HG03139 (cell line): ENCODE measurements around the gene ZFP36.
"Not testable (repeated sequence)": the region's sequence is repeated elsewhere in the genome, so short reads cannot be mapped to it uniquely, and the experiment has no call there.

Source experiments
- ATAC-seq: cut with Tn5 transposase; IDR thresholded peaks from one replicate; pipeline ENCODE4 v1.9.1; 2021; ENCODE audit not compliant: unreplicated experiment

ZFP36 gene, protein sequence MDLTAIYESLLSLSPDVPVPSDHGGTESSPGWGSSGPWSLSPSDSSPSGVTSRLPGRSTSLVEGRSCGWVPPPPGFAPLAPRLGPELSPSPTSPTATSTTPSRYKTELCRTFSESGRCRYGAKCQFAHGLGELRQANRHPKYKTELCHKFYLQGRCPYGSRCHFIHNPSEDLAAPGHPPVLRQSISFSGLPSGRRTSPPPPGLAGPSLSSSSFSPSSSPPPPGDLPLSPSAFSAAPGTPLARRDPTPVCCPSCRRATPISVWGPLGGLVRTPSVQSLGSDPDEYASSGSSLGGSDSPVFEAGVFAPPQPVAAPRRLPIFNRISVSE

DNA sequence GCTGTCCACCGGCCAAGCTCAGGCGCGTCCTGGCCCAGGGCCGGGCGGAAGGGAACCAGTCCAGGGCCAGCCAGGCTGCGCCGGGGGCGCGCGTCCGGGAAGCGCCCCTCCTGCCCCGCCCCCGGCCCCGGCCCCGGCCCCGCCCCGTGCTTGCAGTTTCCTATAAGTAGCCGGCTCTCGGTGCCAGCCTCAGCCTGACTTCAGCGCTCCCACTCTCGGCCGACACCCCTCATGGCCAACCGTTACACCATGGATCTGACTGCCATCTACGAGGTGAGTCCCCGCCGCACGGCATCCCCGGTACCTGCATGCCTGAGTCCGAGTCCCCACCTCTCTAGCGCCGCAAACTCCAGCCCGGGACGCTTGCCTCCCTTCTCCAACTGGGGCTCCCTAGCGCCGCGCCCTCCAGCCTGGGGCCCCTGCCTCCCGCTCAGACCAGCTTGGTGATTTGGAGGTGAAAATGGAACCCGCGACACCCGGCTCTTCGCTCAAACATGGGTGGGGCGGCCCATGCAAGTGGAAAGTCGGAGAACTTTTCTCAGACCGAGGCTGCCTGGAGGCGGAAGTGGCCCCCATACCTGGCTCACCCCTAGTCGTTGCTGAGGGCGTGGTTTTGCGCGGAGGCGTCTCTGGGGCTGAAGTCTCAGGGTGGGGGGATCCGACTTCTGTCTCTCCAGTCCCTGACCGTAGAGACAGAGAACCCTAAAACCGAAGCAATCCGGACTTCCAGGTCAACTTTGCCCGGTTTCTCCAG is at the start of gene ZFP36:
Gene ZFP36, plus strand, starts transcription at position 192 of the 754 bp plus-strand sequence. Its CDS starts 58 bp downstream, at position 250.
- ATAC-seq: no peak

DNA sequence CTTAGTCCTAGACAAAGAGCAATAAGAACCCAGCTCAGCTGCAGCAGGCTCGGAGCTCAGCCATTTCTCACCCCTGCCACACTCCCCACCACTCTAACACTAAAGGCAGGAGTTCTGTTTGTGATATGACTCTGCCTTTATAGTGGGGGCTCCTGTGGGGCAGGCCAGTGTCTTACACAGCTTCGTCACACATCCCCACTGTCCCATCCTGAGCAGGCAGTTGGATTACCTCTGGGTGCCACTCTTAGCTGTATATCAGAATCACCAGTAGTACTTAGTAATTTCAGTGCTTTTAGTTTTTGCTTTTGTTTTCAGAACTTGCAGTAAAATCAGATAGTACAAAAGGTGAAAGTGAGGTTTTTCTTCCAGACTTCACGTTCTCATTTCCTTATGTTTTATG is 47.6 kb upstream of the ZFP36 start:
- ATAC-seq: no peak

DNA sequence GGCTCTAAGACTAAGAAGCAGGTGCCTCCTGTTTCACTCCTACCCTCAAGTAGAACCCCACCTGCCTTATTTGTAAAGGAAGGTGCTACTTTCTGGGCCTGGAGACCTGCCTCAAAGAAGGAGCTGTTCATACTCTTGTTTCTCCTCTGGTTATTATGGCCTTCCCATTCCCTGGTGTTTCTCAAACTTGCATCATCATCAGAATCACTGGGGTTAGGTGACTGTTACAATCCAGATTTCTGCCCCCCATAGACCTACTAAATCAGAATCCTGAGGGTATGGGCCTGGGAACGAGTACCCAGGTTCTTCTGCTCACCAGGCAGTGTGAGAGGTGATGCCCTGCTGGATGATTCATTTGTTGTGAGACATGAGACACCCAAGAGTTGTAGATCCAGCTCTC is 46.0 kb upstream of the ZFP36 start:
- ATAC-seq: no peak

DNA sequence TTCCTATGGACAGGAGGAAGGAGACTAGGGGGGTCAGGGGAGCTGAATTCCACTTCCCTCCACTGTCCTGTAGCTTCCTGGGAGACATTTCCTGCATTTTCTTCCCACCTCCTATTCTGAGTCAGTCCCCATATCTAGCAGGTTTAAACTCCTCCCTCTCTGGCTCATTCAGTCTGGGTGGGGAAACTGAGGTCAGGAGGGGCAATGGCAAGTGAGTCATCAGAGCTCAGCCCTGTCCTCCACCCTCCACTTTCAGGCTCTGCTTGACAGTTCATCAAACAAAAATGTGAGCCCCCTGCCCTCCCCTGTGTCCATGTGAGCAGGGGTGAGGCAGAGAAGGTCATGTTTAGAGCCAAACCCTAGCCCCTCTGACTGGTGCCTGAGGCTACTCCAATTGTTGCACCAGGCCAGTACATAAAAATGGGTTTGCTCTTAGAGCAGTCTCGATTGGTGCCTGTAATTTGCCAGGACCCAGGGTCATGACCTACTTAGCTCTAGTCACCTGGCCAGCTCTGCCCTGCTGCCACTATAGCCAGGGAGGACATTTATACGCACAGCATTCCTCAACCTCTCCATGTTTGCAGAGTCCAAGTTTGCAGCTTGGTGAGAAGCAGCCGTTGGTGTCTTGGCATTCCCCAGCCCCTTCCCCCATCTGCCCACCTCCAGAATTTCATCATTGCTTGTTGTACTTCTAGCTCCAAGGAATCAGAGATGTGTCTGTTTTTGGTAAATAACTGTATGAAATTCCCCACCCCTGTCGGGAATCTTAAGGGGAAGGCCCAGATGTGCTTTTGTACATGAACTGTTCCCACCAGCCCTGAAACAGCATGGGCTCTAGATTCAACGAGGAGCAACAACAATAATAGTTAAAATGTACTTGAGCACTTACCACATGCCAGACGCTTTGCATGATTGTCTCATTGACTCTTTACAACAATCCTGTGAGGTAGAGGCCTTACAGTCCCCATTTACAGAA is 43.7 kb upstream of the ZFP36 start:
- ATAC-seq: no peak

DNA sequence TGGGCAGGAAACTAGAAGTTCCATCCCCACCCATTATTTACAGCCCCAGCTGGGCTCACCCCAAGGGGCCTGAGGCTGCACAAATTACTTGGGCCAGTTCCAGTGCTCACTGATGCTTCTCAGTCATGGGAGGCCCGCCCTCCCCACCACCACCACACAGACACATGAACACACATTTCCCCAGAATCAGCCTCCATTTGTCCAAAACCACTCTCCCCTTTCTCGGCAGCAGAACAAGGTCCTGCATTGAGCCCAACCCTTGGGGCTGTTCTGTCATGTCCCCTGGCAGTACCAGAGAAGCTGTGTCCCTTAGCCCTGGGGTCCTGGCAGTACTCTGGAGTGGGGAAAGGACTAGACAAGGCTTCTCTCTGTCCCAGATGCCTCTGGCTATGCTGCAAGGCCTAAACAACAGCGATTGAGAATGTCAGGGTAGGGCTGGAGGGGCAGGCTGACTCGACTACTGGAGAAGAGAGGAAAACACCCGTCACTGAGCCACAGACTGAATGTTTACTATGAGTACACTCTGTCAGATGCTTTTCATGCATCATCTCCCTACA is 42.7 kb upstream of the ZFP36 start:
- no peak for ATAC-seq

DNA sequence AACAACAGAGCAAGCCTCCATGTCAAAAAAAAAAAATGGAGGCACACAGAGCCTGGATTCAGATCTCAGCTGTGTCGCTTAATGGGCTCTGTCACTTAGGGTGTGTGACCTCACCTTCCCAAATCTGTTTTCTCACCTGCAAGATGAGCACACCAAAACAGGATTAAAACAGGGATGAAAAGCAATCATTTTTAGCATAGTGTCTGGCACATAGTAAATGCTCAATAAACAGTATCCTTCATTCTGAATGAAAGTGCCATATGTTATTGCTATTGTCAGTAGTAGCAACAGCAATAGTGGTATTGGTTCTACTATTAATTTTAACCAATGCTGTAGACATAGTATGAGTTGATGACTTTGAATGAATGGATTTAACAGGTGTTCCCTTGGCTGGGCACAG is 41.1 kb upstream of the ZFP36 start:
- no peak for ATAC-seq

DNA sequence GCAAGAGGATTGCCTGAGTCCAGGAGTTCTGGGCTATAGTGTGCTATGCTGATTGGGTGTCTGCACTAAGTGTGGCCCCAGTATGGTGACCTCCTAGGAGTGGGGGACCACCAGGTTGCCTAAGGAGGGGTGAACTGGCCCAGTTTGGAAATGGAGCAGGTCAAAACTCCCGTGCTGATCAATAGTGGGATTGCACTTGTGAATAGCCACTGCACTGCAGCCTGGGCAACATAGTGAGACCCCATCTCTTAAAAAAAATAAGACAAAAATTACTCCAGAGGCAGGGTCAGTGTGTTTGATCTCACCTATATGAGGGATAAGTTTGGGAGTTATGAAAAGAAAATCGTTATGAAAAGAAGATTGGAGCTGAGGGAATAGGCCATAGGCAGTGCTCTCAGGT is 37.4 kb upstream of the ZFP36 start:
- no peak for ATAC-seq

DNA sequence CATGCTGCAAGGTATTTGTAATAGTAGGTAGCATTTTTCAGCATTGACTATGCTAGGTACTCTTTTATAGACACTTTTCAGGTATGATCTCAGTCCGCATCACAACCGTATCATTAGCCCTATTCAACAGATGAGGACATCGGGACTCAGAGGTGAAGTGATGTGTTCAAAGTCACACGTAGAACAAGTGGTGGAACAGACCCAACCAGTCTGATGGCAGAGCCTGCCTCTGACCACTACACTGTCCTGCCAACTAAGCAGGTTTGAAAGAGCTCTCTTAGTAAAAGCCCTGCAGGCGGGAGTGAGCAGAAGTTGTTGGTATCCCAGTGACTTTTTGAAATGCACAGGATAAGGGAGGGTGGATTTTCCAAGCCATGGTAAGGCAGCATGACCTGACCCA is 35.9 kb upstream of the ZFP36 start:
- ATAC-seq: no peak

DNA sequence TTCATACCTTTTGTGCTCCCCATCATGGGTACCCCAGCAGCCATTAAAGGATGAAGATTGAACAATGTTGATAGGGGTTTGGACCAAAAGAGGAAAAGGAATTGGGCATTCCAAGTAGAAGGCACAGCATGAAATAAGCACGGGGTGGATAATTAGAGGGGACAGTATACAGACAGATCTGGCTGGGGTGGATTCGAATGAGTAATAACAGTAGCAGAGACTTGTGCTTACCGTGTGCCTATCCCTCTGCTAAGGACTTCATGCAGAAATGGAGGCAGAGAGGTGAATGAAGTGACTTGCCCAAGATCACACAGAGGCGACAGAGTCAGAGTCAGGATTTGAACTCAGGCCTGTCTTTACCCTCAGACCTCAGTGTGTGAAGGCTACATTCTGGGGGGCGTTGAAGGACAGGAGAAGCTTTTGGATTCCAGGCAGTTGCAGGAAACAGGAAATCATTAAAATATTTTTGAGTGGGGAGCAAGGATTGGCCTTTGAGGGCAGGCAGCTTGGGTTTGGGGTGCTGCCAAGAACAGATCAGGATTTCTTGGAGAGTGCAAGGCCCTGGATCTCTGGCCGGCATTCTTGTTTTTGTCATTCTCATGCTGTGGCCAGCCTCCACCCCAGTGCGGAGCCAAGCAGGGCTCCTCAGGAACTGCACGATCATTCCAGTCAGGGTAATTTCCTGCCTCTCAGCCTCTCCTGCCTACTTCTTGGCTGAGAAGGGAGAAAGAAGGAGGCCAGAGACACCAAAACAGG is 34.4 kb upstream of the ZFP36 start:
- ATAC-seq: no peak

DNA sequence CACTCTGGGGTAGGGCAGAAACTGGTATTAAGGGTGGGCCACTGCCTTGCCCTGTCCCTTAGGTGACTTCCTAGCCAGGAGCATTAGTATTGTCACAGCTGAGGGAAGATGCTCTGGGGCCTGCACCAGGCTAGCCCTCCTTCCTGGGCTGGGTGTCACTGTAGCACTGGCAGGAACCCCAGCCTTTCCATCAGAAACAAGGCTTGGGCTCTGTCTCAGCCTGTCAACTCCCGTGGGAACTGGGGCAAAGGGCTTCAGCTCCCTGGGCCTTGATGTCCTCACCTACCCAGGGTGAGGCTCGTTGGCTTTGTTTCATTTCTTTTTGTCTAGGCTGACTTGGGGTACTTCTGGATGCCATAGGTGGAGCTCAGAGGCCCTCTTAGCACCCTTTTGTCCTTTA is 33.7 kb upstream of the ZFP36 start:
- ATAC-seq: no peak

DNA sequence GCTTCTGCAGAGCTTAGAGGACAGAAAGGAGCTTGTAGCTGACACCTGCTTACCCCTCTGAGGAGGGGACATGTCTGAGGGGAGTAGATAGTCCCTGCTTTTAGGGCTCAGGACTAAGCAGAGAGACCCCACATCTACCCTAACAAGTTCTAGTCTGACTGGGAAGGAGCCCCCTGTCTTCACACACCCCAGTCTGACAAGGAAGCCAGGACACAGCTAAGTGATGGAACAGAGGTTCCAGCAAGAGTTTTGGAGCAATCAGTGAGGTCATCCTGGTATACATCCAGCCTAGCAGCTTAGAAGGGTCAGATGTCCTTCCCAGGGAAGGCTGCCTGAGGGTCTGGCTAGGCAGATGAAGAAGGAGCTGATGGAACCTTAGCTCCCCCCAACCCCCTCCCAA is 30.7 kb upstream of the ZFP36 start:
- no peak for ATAC-seq

DNA sequence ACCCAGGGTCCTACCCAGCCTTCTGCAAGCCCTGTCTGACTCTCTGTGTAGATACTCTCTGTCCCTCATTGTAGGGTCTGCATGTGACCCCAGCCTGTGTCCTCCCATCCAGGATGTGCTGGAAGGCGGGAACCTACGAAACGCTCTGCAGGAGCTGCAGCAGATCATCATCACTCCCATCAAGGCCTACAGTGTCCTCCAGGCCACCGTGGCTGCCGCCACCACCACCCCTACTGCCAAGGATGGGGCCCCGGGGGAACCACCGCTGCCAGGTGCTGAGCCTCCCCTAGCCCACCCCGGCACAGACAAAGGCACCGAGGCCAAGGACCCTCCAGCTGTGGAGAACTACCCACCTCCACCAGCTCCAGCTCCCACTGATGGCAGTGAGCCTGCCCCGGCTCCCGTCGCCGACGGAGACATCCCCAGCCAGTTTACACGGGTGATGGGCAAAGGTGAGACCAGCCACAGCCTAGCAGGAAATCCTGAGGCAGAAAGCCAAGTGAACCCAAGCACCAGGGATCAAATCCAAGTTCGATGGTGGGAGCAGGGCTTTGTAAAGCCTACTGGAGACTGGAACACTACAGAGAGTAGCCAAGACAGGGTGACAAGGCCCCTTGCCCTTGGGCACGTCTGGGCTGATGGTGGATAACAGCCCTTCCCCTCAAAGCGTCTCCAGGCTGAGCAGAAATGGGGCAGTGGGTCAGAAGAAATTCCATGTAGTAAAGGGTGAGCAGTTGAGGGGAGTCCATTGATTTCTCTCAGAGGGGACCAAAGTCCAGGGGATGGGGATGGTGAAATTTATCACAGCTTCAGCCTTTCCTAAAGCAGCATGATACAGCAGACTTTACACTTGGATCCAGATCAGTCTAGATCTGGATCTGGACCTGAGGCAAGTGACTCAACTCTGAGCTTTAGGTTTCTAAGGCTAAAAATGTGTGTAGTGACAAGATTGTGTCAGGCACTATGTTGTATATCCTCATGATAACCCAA is 29.0 kb upstream of the ZFP36 start:
- ATAC-seq: no peak

DNA sequence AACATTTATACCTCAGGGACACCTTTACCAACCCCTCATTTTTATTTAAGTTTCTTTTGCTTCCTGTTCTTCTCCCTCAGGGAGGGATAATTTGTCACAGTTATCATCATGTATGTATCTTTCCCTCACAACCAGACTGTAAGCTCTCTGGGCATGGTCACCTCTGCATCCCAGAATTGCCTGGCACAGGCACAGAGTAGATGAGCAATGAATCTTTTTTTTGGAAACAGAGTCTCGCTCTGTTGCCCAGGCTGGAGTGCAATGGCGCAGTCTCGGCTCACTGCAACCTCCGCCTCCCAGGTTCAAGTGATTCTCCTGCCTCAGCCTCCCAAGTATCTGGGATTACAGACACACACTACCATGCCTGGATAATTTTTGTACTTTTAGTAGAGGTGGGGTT is 27.3 kb upstream of the ZFP36 start:
- not testable (repeated sequence) for ATAC-seq

DNA sequence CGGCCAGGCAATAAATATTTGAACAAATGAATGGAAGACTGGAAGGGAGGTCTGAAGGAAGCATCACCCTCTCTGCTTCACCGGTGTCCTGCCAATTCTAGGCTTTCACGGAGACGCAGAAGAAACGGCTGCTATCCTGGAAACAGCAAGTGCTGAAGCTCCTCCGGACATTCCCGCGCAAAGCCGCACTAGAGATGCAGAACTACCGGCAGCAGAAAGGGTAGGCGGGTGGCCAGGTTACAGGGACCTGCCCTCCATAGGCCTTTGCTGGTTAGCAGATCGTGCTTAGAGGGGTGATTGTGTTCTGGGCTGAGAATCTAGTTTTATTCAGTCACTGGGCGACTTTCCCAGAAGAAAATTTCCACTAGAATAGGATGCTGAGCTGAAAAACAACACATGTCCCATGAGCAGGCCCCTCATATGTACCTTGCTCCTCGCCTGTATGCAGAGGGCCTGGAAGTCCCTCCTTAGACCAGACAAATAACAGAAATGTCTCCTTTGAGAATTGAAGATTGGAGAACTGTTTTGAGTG is 26.7 kb upstream of the ZFP36 start:
- no peak for ATAC-seq

DNA sequence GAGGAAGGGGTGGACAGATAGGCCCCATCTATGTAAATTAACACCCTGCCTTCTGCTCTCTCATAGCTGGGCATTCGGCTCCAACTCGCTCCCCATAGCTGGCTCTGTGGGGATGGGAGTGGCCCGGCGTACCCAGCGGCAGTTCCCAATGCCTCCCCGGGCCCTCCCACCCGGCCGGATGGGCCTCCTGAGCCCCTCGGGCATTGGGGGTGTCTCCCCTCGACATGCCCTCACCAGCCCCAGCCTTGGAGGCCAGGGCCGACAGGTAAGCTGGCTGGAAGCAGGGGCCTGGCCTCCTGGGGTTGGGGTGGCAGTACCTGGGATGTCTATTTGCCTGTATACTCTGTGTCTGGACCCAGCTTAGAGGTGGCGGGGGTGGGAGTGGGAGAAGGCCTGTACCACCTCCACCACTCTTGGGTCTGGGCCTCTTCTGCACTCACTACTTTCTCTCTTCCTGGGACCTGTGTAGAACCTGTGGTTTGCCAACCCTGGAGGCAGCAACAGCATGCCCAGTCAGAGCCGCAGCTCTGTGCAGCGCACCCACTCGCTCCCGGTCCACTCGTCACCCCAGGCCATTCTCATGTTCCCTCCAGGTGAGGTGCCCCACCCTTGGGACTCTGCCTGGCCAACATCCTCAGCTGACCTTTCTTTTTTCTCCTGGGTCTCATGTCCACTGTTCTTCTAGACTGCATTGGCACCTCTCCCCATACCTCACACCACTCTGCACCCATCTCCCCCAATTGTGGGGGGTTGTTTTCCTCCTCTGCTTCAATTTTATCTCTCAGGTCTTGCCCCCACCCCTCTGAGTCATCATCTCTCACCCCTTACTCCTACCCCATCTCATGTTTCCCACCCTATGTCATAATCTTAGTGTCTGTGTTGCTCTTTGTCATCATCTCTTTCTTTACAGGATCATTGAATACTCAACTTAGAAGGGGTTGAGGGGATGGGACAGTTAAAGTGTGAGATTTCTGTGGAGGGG is 25.8 kb upstream of the ZFP36 start:
- no peak for ATAC-seq

DNA sequence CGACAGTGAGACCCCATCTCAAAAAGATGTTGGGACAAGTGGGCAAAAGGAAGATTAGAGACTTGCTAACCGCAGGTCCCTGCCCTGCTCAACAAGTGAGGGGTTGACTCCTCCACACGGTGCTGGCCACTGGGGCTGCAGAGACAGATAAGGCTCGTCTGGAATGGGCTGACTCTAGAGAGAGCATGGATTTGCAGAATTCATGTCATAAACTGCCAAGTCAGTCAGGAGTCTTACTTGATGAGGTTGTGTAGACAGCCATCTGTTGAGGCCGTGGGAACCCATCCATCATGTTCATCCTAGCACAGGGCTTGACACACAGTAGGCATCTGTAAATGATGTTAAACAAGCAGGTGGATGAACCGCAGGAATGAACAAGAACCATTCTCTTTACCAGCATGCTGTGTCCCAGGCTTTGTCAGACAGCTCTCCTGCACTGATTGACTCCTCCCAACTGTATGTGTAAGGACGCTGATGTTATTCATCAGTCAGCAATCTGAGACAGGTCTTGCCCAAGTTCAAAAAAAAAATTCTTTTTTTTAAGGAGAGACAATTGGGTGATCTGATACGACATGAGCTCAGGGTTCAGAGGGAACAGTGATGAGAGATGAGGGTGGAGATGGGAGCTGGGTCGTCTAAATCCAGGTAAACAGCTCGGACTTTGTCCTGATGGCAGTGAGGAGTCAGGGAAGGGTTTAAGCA is 24.6 kb upstream of the ZFP36 start:
- ATAC-seq: no peak
